Neural crest cell (in vitro differentiated cells): ENCODE results near the gene PLXNC1. TPM values are rescaled to one million over a fixed set of nuclear protein-coding genes. Genes with fewer than 3 reads are reported as not detected.

Source experiments
- DNase-seq: peaks from one replicate; pipeline ENCODE4 v3.0.0; 2021; ENCODE audit warnings: low read depth, mixed read lengths, low spot score
- H3K27ac Mint-ChIP-seq: one replicate; pipeline ENCODE4 v1.8.0; 2021; ENCODE audit warnings: mild to moderate bottlenecking, mixed read lengths; ENCODE audit not compliant: unreplicated experiment
- H3K27me3 Mint-ChIP-seq: 2 replicates; pipeline ENCODE4 v1.8.0; 2021; ENCODE audit warnings: low read depth, mild to moderate bottlenecking, mixed read lengths
- H3K36me3 Mint-ChIP-seq: 2 replicates; pipeline ENCODE4 v1.8.0; 2021; ENCODE audit warnings: low read depth, mild to moderate bottlenecking, mixed read lengths
- H3K4me1 Mint-ChIP-seq: 2 replicates; pipeline ENCODE4 v1.8.0; 2021; ENCODE audit warnings: mixed read lengths
- H3K4me3 Mint-ChIP-seq: one replicate; pipeline ENCODE4 v1.8.0; 2021; ENCODE audit warnings: mild to moderate bottlenecking, mixed read lengths
- H3K9me3 Mint-ChIP-seq: 2 replicates; pipeline ENCODE4 v1.8.0; 2021; ENCODE audit warnings: mixed read lengths
- CTCF ChIP-seq: fragments of 200-600 bp; sonication (generic); conservative IDR thresholded peaks from 2 replicates; pipeline ENCODE4 v1.5.0; 2021; ENCODE audit warnings: antibody characterized with exemption, mild to moderate bottlenecking
- total RNA-seq: library from RNA; stranded (reverse); gene quantifications from 2 replicates; pipeline ENCODE4 v1.2.1, GENCODE V29; 2021

The PLXNC1 gene
- total RNA-seq, 1 donor from 2014 or later = 5.8 TPM

- no peaks in the 10 kb centered on the region for H3K36me3 Mint-ChIP-seq
- no peak for DNase-seq
- H3K9me3 Mint-ChIP-seq = no peaks in the 10 kb centered on the region
- H3K27ac Mint-ChIP-seq = no peak overlapping the region
- TF ChIP-seq CTCF = no peak
- H3K4me1 Mint-ChIP-seq = peaks cover 4% of the 10 kb centered on the region
- H3K4me3 Mint-ChIP-seq = no peak overlapping the region
- H3K27me3 Mint-ChIP-seq = peaks cover 37% of the 10 kb centered on the region
These were observed 6.5 kb upstream of the PLXNC1 start for GRCh38 chr12:94141892-94142291.

GRCh38 chr12:94143438-94143837 lies 4.9 kb upstream of the PLXNC1 start:
- no peak for TF ChIP-seq CTCF
- H3K36me3 Mint-ChIP-seq = no peaks in the 10 kb centered on the region
- H3K4me1 Mint-ChIP-seq = peaks cover 10% of the 10 kb centered on the region
- H3K4me3 Mint-ChIP-seq = no peak overlapping the region
- H3K27me3 Mint-ChIP-seq = peaks cover 48% of the 10 kb centered on the region
- no peak for DNase-seq
- no peaks in the 10 kb centered on the region for H3K9me3 Mint-ChIP-seq
- H3K27ac Mint-ChIP-seq = no peak overlapping the region

GRCh38 chr12:94143951-94144350 lies 4.4 kb upstream of the PLXNC1 start:
- no peak for DNase-seq
- Mint-ChIP-seq H3K36me3 (no peaks in the 10 kb centered on the region), H3K4me1 (peaks cover 10% of the 10 kb centered on the region), H3K27me3 (peaks cover 48% of the 10 kb centered on the region), H3K9me3 (no peaks in the 10 kb centered on the region), H3K27ac (no peak overlapping the region), H3K4me3 (no peak overlapping the region)
- no peak for TF ChIP-seq CTCF

- Mint-ChIP-seq H3K9me3 (no peaks in the 10 kb centered on the region), H3K4me3 (no peak overlapping the region), H3K36me3 (no peaks in the 10 kb centered on the region), H3K27me3 (peaks cover 52% of the 10 kb centered on the region), H3K4me1 (peaks cover 10% of the 10 kb centered on the region), H3K27ac (no peak overlapping the region)
- no peak for DNase-seq
- TF ChIP-seq CTCF = no peak
These were observed 3.6 kb upstream of the PLXNC1 start for GRCh38 chr12:94144781-94145180.

GRCh38 chr12:94145191-94145983 lies 3.0 kb upstream of the PLXNC1 start:
- H3K4me3 Mint-ChIP-seq = peak overlapping the region; percentile 45

More at GRCh38 chr12:94145191-94145983, 3.0 kb upstream of the PLXNC1 start:
- H3K4me1 Mint-ChIP-seq = peaks cover 13% of the 10 kb centered on the region
- DNase-seq = no peak
- no peak overlapping the region for H3K27ac Mint-ChIP-seq
- peak; percentile 35 for TF ChIP-seq CTCF
- no peaks in the 10 kb centered on the region for H3K36me3 Mint-ChIP-seq
- no peaks in the 10 kb centered on the region for H3K9me3 Mint-ChIP-seq
- H3K27me3 Mint-ChIP-seq = peaks cover 58% of the 10 kb centered on the region
